Choroid plexus epithelial cell (primary cell): ENCODE results near the gene PDZK1.

Experiments
- DNase-seq: peaks from one replicate; pipeline ENCODE4 v3.0.0-alpha.2; 2010; ENCODE audit warnings: low read depth
- H3K4me3 ChIP-seq: 2 replicates; pipeline ENCODE4 v1.5.1; 2011; ENCODE audit warnings: low read depth, mild to moderate bottlenecking, control low read depth, low read length, moderate library complexity
- CTCF ChIP-seq: conservative IDR thresholded peaks from 2 replicates; pipeline ENCODE4 v1.5.1; 2011; ENCODE audit warnings: low read depth, mild to moderate bottlenecking, control low read depth, inconsistent platforms, low read length, moderate library complexity

Gene PDZK1

GRCh38 chr1:145717833-145718232, 10.7 kb upstream of the PDZK1 start:
- no peak overlapping the region for H3K4me3 ChIP-seq
- DNase-seq: no peak
- TF ChIP-seq CTCF: no peak

- no peak for DNase-seq
- no peak overlapping the region for H3K4me3 ChIP-seq
- no peak for TF ChIP-seq CTCF
These were observed 9.6 kb upstream of the PDZK1 start for GRCh38 chr1:145716641-145717345.

GRCh38 chr1:145714524-145715111, 7.5 kb upstream of the PDZK1 start:
- no peak overlapping the region for H3K4me3 ChIP-seq
- TF ChIP-seq CTCF: no peak
- DNase-seq: no peak

GRCh38 chr1:145711213-145711651, 4.1 kb upstream of the PDZK1 start:
- H3K4me3 ChIP-seq: no peak overlapping the region
- no peak for DNase-seq
- no peak for TF ChIP-seq CTCF

GRCh38 chr1:145710291-145711027, 3.3 kb upstream of the PDZK1 start:
- no peak for TF ChIP-seq CTCF
- no peak for DNase-seq
- H3K4me3 ChIP-seq: no peak overlapping the region

GRCh38 chr1:145708063-145708462, 895 bp upstream of the PDZK1 start:
- no peak for DNase-seq
- H3K4me3 ChIP-seq: no peak overlapping the region
- no peak for TF ChIP-seq CTCF
